Small intestine (tissue), 7 donors: Measurements from ENCODE around the gene RHCG. TPM values are rescaled to one million over a fixed set of nuclear protein-coding genes. Genes with fewer than 3 reads are reported as not detected.

Experiments
- DNase-seq, 2 donors: peaks; one replicate each; pipeline versions ENCODE4 v3.0.0 to v3.0.0-alpha.2; 2013
- FAIRE-seq: peaks from 2 replicates; lab custom pipeline; 2012; peaks lifted over from hg19 to GRCh38; lab: Jason Lieb, UNC
- H3K27ac ChIP-seq, 3 donors: one replicate each; pipeline ENCODE4 v1.5.1; 2013; ENCODE audit warnings: low read length in 2 of 3, mild to moderate bottlenecking in 2 of 3, control low read depth in 1 of 3, inconsistent platforms in 1 of 3, low read depth in 1 of 3, moderate library complexity in 1 of 3
- H3K27me3 ChIP-seq, 3 donors: one replicate each; pipeline ENCODE4 v1.6.1; 2013; ENCODE audit warnings: low read length in 3 of 3, inconsistent platforms in 1 of 3; ENCODE audit not compliant: control insufficient read depth in 3 of 3, insufficient read depth in 3 of 3
- H3K36me3 ChIP-seq, 3 donors: one replicate each; pipeline ENCODE4 v1.6.1; 2013; ENCODE audit warnings: low read length in 3 of 3, inconsistent platforms in 1 of 3, low read depth in 1 of 3, mild to moderate bottlenecking in 1 of 3, moderate library complexity in 1 of 3; ENCODE audit not compliant: control insufficient read depth in 3 of 3, insufficient read depth in 2 of 3
- H3K4me1 ChIP-seq, 3 donors: one replicate each; pipeline ENCODE4 v1.6.1; 2013; ENCODE audit warnings: low read length in 2 of 3, inconsistent platforms in 1 of 3, low read depth in 1 of 3, mild to moderate bottlenecking in 1 of 3, moderate library complexity in 1 of 3; ENCODE audit not compliant: control insufficient read depth in 3 of 3, insufficient read depth in 2 of 3
- H3K4me3 ChIP-seq, 3 donors: one replicate each; pipeline ENCODE4 v1.5.1; 2013; ENCODE audit warnings: low read length in 3 of 3, control low read depth in 1 of 3, inconsistent platforms in 1 of 3, low read depth in 1 of 3, mild to moderate bottlenecking in 1 of 3, moderate library complexity in 1 of 3
- H3K9me3 ChIP-seq, 2 donors: one replicate each; pipeline ENCODE4 v1.6.1; 2013; ENCODE audit warnings: low read depth in 1 of 2, low read length in 1 of 2; ENCODE audit not compliant: control insufficient read depth in 2 of 2, insufficient read depth in 1 of 2
- WGBS, 3 donors: extraction: QIAGEN DNeasy Blood & Tissue Kit; methylation state at CpG; one replicate each; pipeline ENCODE4 v1.1.7; 2013; 5-methylcytosine and 5-hydroxymethylcytosine counted together
- polyA plus RNA-seq, 4 donors: library from polyadenylated mRNA; stranded (reverse) in 3 of 4; unstranded in 1 of 4; fragments of 200-250 nt in 3 of 4; fragments of 120-200 nt in 1 of 4; gene quantifications; one replicate each; pipeline versions ENCODE4 v1.2.1 to v1.2.3, GENCODE V29; 2013
- donor health status: healthy with polysubstance abuse.
- donor health status: control.
- donor health status: control.
- donor health status: Bipolar disorder and iron deficiency.
- donor health status: healthy.

The RHCG gene
- polyA plus RNA-seq, 4 donors: 0.16 to 2.2 (median 1.3) TPM

GRCh38 chr15:89514186-89514585 is 17.8 kb upstream of the RHCG start:
- WGBS, 3 donors: 79 to 83% (median 80%) methylated on average over 7 of the region's 7 CpGs
- Histone ChIP-seq H3K4me3 (no peak overlapping the region), H3K27ac (no peak overlapping the region), H3K27me3 (peaks cover 0 to 7% (median 3%) of the 10 kb centered on the region in 3 donors), H3K4me1 (no peaks in the 10 kb centered on the region), H3K36me3 (no peaks in the 10 kb centered on the region), H3K9me3 (no peaks in the 10 kb centered on the region)
- FAIRE-seq: no peak
- no peak for DNase-seq

- DNase-seq (no peak), FAIRE-seq (no peak)
- 56 to 75% (median 59%) methylated on average over 3 of the region's 3 CpGs for WGBS, 3 donors
- Histone ChIP-seq H3K9me3 (no peaks in the 10 kb centered on the region), H3K4me3 (no peak overlapping the region), H3K36me3 (no peaks in the 10 kb centered on the region), H3K27ac (no peak overlapping the region), H3K4me1 (no peaks in the 10 kb centered on the region), H3K27me3 (peaks cover 0 to 7% (median 3%) of the 10 kb centered on the region in 3 donors)
Measured at GRCh38 chr15:89513284-89513683, 16.9 kb upstream of the RHCG start.

DNA sequence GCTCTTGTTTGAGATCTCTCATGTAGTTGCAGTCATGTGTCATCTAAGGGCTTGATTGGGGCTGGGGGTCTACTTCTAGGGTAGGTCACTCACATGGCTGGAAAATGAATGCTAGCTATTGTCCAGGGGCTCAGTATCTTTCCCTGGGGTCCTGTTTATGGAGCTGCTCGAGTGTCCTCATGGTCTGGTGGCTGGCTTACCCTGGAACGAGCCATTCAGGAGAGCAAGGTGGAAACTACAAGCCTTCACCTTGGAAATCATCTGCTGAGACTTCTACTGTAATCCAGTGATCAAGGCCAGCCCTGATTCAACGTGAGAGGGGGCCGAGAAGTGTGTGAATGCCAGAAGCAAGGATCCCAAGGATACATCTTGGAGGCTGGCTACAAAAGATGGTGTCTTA is 16.2 kb upstream of the RHCG start:
- Histone ChIP-seq H3K27me3 (peaks cover 0 to 7% (median 3%) of the 10 kb centered on the region in 3 donors), H3K36me3 (no peaks in the 10 kb centered on the region), H3K9me3 (no peaks in the 10 kb centered on the region), H3K27ac (no peak overlapping the region), H3K4me1 (no peaks in the 10 kb centered on the region), H3K4me3 (no peak overlapping the region)
- DNase-seq: no peak
- no peak for FAIRE-seq
- WGBS, 3 donors: 59 to 71% (median 63%) methylated on average over 4 of the region's 4 CpGs

- DNase-seq: no peak
Measured at GRCh38 chr15:89506026-89506686, 9.8 kb upstream of the RHCG start.

GRCh38 chr15:89504166-89504565 is 7.8 kb upstream of the RHCG start:
- Histone ChIP-seq H3K36me3 (no peaks in the 10 kb centered on the region), H3K27ac (no peak overlapping the region), H3K27me3 (peaks cover 0 to 10% (median 3%) of the 10 kb centered on the region in 3 donors), H3K4me1 (no peaks in the 10 kb centered on the region), H3K9me3 (no peaks in the 10 kb centered on the region), H3K4me3 (no peak overlapping the region)
- FAIRE-seq (no peak), DNase-seq (no peak)
- WGBS, 3 donors: 46 to 57% (median 57%) methylated on average over 4 of the region's 4 CpGs

More at GRCh38 chr15:89506026-89506686, 9.8 kb upstream of the RHCG start:
- WGBS, 3 donors: 70 to 77% (median 76%) methylated on average over 4 of the region's 4 CpGs
- H3K27ac ChIP-seq: no peak overlapping the region
- no peak for FAIRE-seq
- no peaks in the 10 kb centered on the region for H3K4me1 ChIP-seq
- H3K27me3 ChIP-seq: peaks cover 0 to 7% (median 0%) of the 10 kb centered on the region in 3 donors
- no peak overlapping the region for H3K4me3 ChIP-seq
- no peaks in the 10 kb centered on the region for H3K9me3 ChIP-seq
- H3K36me3 ChIP-seq: no peaks in the 10 kb centered on the region

DNA sequence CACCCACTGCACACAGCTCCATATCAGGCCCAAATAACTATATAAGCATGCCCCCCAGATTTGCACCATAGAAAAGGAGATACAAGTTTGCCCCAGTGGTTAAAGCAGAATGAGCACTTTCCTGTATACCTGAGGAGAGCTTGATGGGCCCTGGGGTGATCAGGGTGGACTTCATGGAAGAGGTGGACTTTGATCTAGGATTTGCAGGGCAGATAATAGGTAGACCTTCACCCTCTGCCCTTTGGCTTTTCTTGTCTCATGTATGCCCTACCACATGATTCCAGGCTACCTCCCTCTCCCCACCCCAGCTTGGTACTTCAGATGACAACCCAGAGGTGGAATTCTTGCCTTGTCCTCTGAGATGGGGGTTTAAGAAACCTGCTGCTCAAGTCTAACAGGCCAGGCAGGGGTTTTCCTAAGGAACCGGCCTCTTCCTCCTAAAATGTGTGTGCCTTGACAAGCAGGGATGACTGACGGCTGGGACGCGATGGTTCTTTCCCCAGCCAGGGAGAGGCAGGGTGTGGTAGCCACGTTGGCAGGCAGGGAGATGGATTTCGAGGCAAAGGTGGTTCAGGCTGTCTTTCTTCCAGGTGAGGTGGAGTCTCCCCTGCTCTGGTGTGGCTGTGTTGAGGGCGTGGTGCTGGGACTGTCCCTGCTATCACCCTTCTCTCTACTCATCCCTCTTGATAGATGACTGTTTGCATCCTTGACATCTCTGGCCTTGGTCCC is 6.6 kb upstream of the RHCG start:
- Histone ChIP-seq H3K27me3 (peaks cover 0 to 10% (median 7%) of the 10 kb centered on the region in 3 donors), H3K4me1 (no peaks in the 10 kb centered on the region), H3K9me3 (no peaks in the 10 kb centered on the region), H3K36me3 (no peaks in the 10 kb centered on the region), H3K27ac (no peak overlapping the region), H3K4me3 (no peak overlapping the region)
- 31 to 53% (median 39%) methylated on average over 7 of the region's 7 CpGs for WGBS, 3 donors
- peak in 1 of 2 donors; percentile 35 for DNase-seq
- no peak for FAIRE-seq

DNA sequence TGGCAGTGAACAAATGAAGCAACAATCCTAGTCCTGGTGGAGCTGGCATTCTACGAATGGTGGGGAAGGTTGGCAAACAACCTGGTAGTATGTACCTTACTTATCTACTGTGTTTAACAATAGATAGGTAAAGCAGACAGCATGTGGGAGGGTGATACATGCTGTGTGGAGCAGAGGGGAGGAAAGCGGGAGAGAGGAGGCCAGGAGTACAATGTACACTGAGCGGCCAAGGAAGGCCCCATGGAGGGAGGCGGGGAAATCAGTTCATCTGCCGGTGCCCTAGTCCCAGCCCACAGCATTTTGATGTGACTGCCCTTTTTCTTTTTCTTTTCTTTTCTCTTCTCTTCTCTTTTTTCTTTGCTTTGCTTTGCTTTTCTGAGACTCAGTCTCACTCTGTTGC is 5.3 kb upstream of the RHCG start:
- H3K4me3 ChIP-seq: no peak overlapping the region
- peaks cover 0 to 14% (median 13%) of the 10 kb centered on the region in 3 donors for H3K27me3 ChIP-seq
- no peaks in the 10 kb centered on the region for H3K36me3 ChIP-seq
- peak in 1 of 2 donors; percentile 11 for DNase-seq
- WGBS, 3 donors: 73 to 87% (median 75%) methylated on average over 5 of the region's 5 CpGs
- H3K4me1 ChIP-seq: no peaks in the 10 kb centered on the region
- H3K27ac ChIP-seq: no peak overlapping the region
- no peak for FAIRE-seq
- no peaks in the 10 kb centered on the region for H3K9me3 ChIP-seq

GRCh38 chr15:89500397-89501270 is 4.3 kb upstream of the RHCG start:
- 71 to 79% (median 78%) methylated on average over 10 of the region's 10 CpGs for whole genome bisulfite sequencing, 3 donors

More at GRCh38 chr15:89500397-89501270, 4.3 kb upstream of the RHCG start:
- Histone ChIP-seq H3K27me3 (peaks cover 0 to 21% (median 20%) of the 10 kb centered on the region in 3 donors), H3K36me3 (no peaks in the 10 kb centered on the region), H3K9me3 (no peaks in the 10 kb centered on the region), H3K4me3 (no peak overlapping the region), H3K27ac (no peak overlapping the region), H3K4me1 (no peaks in the 10 kb centered on the region)
- no peak for FAIRE-seq
- peak in 1 of 2 donors; percentile 15 for DNase-seq
